SK-N-SH treated with all-trans-retinoic acid at 6 μM for 48 hours (cell line): ENCODE results near the gene TAC4.

Experiments used
- ATAC-seq: fragments of 200-7000 bp; cut with Tn5 transposase; 3 replicates; pipeline ENCODE4 v1.9.1; 2020; ENCODE audit warnings: mild to moderate bottlenecking, moderate library complexity
- ARNTL ChIP-seq: fragments of 450-650 bp; formaldehyde crosslinking; IDR thresholded peaks from 2 replicates; pipeline ENCODE4 v1.5.0; 2020; ENCODE audit warnings: low read depth, mild to moderate bottlenecking, moderate library complexity, borderline replicate concordance
- BACH2 ChIP-seq: fragments of 250-450 bp; sonication (Bioruptor Pico); IDR thresholded peaks from 2 replicates; pipeline ENCODE4 v1.9.0; 2021; ENCODE audit warnings: mild to moderate bottlenecking, borderline replicate concordance
- CREB5 ChIP-seq: fragments of 250-450 bp; sonication (Bioruptor Pico); IDR thresholded peaks from 2 replicates; pipeline ENCODE4 v1.5.1; 2020; ENCODE audit warnings: low read depth, mild to moderate bottlenecking, moderate library complexity
- CSDC2 ChIP-seq: fragments of 250-450 bp; sonication (Bioruptor Pico); IDR thresholded peaks from 2 replicates; pipeline ENCODE4 v1.5.0; 2020; ENCODE audit warnings: mild to moderate bottlenecking, moderate library complexity
- CSRNP3 ChIP-seq: fragments of 250-450 bp; sonication (Bioruptor Pico); IDR thresholded peaks from 2 replicates; pipeline ENCODE4 v1.5.1; 2021; ENCODE audit warnings: mild to moderate bottlenecking, moderate library complexity
- ESRRG ChIP-seq: fragments of 250-450 bp; sonication (Bioruptor Pico); IDR thresholded peaks from 2 replicates; pipeline ENCODE4 v1.6.1; 2021; ENCODE audit warnings: mild to moderate bottlenecking
- GLIS3 ChIP-seq: fragments of 250-450 bp; sonication (Bioruptor Pico); IDR thresholded peaks from 2 replicates; pipeline ENCODE4 v1.5.0; 2020; ENCODE audit warnings: mild to moderate bottlenecking, moderate library complexity
- ISL1 ChIP-seq: fragments of 250-450 bp; sonication (Bioruptor Pico); IDR thresholded peaks from 2 replicates; pipeline ENCODE4 v2.1.2; 2022; ENCODE audit warnings: mild to moderate bottlenecking, moderate library complexity
- OSR1 ChIP-seq: fragments of 250-450 bp; sonication (Bioruptor Pico); IDR thresholded peaks from 2 replicates; pipeline ENCODE4 v1.8.0; 2022; ENCODE audit warnings: moderate library complexity, mild to moderate bottlenecking, inconsistent platforms
- PPARA ChIP-seq: fragments of 250-450 bp; sonication (Bioruptor Pico); IDR thresholded peaks from 2 replicates; pipeline ENCODE4 v1.5.0; 2020; ENCODE audit warnings: mild to moderate bottlenecking, borderline replicate concordance
- RARB ChIP-seq: fragments of 250-450 bp; sonication (Bioruptor Pico); IDR thresholded peaks from 2 replicates; pipeline ENCODE4 v1.8.0; 2021; ENCODE audit warnings: mild to moderate bottlenecking, moderate library complexity
- SNAI2 ChIP-seq: fragments of 250-450 bp; sonication (Bioruptor Pico); IDR thresholded peaks from 2 replicates; pipeline ENCODE4 v1.5.0; 2020; ENCODE audit warnings: mild to moderate bottlenecking, moderate library complexity
- TCF4 ChIP-seq: fragments of 250-450 bp; sonication (Bioruptor Pico); IDR thresholded peaks from 2 replicates; pipeline ENCODE4 v1.8.0; 2021; ENCODE audit warnings: mild to moderate bottlenecking, moderate library complexity, borderline replicate concordance
- TOX ChIP-seq: fragments of 250-450 bp; sonication (Bioruptor Pico); IDR thresholded peaks from 2 replicates; pipeline ENCODE4 v1.8.0; 2021; ENCODE audit warnings: mild to moderate bottlenecking, moderate library complexity, borderline replicate concordance
- TSHZ2 ChIP-seq: fragments of 250-450 bp; sonication (Bioruptor Pico); IDR thresholded peaks from 2 replicates; pipeline ENCODE4 v1.5.0; 2020; ENCODE audit warnings: mild to moderate bottlenecking, moderate library complexity
- ZC3H10 ChIP-seq: fragments of 250-450 bp; sonication (Bioruptor Pico); IDR thresholded peaks from 2 replicates; pipeline ENCODE4 v1.5.1; 2021; ENCODE audit warnings: mild to moderate bottlenecking, moderate library complexity
- ZFP3 ChIP-seq: fragments of 250-450 bp; sonication (Bioruptor Pico); IDR thresholded peaks from 2 replicates; pipeline ENCODE4 v1.5.0; 2020; ENCODE audit warnings: mild to moderate bottlenecking, moderate library complexity
- ZNF565 ChIP-seq: fragments of 450-650 bp; formaldehyde crosslinking; conservative IDR thresholded peaks from 2 replicates; pipeline ENCODE4 v1.5.0; 2020; ENCODE audit warnings: low read depth, mild to moderate bottlenecking, moderate library complexity
- ZNF70 ChIP-seq: fragments of 450-650 bp; formaldehyde crosslinking; IDR thresholded peaks from 2 replicates; pipeline ENCODE4 v1.5.0; 2020; ENCODE audit warnings: mild to moderate bottlenecking, moderate library complexity
- ZNF8 ChIP-seq: fragments of 450-650 bp; formaldehyde crosslinking; IDR thresholded peaks from 2 replicates; pipeline ENCODE4 v1.5.0; 2020; ENCODE audit warnings: mild to moderate bottlenecking, moderate library complexity
- TF ChIP-seq, protein P1 (sequence below): fragments of 250-450 bp; sonication (Bioruptor Pico); IDR thresholded peaks from 2 replicates; pipeline ENCODE4 v1.8.0; 2021; ENCODE audit warnings: low read depth, mild to moderate bottlenecking, moderate library complexity, borderline replicate concordance
- TF ChIP-seq, protein P2 (sequence below): fragments of 250-450 bp; sonication (Bioruptor Pico); IDR thresholded peaks from 2 replicates; pipeline ENCODE4 v1.8.0; 2020; ENCODE audit warnings: mild to moderate bottlenecking, moderate library complexity, borderline replicate concordance

TAC4 gene

DNA sequence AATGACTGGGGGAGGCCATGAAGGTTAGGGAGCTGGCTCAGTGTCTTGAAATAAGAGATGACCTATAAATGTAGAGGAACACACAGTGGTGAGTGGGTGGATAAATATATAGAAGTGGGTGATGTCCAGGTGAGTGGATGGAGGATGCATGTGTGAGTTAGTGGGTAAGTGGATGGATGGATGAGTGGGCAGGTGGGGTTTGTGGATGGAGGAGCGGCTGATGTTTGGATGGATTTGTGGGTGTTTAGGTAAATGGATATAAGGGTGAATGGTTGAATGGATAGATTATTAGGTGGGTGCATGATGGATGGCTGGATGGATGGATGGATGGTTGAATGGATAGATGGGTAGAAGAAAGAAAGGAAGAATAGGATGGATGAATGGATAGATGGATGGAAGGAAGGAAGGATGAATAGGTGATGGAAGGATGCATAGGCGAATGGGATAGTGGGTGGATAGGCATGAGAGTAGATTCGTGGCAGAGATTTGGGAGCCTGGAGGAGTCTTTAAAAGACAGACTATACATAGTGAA is 19.1 kb upstream of the TAC4 start:
- TF ChIP-seq ZFP3 (CRISPR knock-in tag) (no peak), GLIS3 (CRISPR knock-in tag) (no peak), ESRRG (CRISPR knock-in tag) (no peak), BACH2 (no peak), ISL1 (CRISPR knock-in tag) (no peak), SNAI2 (CRISPR knock-in tag) (no peak), TSHZ2 (no peak), ZNF565 (no peak), RARB (CRISPR knock-in tag) (no peak), CSRNP3 (CRISPR knock-in tag) (no peak), ZC3H10 (CRISPR knock-in tag) (no peak), ZNF70 (CRISPR knock-in tag) (no peak)
- TF ChIP-seq, protein P1, sequence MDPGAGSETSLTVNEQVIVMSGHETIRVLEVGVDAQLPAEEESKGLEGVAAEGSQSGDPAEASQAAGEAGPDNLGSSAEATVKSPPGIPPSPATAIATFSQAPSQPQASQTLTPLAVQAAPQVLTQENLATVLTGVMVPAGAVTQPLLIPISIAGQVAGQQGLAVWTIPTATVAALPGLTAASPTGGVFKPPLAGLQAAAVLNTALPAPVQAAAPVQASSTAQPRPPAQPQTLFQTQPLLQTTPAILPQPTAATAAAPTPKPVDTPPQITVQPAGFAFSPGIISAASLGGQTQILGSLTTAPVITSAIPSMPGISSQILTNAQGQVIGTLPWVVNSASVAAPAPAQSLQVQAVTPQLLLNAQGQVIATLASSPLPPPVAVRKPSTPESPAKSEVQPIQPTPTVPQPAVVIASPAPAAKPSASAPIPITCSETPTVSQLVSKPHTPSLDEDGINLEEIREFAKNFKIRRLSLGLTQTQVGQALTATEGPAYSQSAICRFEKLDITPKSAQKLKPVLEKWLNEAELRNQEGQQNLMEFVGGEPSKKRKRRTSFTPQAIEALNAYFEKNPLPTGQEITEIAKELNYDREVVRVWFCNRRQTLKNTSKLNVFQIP: no peak
- no peak for ATAC-seq

DNA sequence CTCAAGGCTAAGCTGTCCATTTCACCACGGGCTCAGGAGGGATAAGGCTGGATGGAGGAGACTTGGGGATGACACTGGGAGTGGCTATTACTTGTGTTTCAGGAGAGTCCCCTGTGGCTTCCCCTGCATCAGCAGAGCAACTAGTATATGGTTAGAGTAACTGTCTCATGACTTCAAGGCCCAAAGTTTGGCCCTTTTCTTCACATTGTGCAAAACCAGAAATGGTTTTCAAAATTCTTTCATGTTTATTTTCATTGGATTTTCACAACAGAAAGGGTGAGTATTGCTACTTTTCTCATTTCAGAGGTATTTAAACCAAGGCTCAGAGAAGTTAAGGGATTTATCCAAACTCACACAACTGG is 18.1 kb upstream of the TAC4 start:
- no peak for ATAC-seq
- TF ChIP-seq CSDC2 (CRISPR knock-in tag) (no peak), ESRRG (CRISPR knock-in tag) (no peak), RARB (CRISPR knock-in tag) (no peak)
- TF ChIP-seq, protein P2, sequence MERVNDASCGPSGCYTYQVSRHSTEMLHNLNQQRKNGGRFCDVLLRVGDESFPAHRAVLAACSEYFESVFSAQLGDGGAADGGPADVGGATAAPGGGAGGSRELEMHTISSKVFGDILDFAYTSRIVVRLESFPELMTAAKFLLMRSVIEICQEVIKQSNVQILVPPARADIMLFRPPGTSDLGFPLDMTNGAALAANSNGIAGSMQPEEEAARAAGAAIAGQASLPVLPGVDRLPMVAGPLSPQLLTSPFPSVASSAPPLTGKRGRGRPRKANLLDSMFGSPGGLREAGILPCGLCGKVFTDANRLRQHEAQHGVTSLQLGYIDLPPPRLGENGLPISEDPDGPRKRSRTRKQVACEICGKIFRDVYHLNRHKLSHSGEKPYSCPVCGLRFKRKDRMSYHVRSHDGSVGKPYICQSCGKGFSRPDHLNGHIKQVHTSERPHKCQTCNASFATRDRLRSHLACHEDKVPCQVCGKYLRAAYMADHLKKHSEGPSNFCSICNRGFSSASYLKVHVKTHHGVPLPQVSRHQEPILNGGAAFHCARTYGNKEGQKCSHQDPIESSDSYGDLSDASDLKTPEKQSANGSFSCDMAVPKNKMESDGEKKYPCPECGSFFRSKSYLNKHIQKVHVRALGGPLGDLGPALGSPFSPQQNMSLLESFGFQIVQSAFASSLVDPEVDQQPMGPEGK (CRISPR knock-in tag): no peak
- TF ChIP-seq, all 23 proteins: peak for 0

DNA sequence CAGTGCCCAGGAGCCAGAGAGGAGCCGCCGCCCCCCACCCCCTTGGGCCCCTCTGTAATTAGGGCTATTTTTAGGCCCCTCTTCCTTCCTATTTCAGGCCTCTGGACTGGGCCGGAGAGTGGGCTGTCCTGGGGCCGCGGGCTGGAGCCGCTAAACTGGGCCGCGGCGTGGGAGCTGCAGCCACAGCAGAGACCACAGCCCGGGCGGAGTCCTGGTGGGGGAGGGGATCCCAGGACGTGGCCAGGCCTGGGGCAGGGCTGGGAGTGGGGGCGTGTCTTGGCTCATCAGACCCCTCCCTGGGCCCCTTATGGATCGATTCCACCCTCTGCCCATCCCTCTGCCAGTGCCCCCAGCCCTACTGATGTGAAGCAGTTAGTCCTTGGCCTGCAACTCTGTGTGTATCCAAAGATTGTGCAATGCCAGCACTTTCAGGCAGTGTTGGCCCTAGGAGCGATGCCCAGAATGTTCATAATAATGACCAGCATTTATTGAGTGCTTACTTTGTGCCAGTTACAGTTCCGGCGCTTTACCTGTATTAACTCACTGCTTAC is 15.0 kb upstream of the TAC4 start:
- no peak for ATAC-seq
- no peak for TF ChIP-seq OSR1 (CRISPR knock-in tag)
- no peak for TF ChIP-seq ZNF565

GRCh38 chr17:49861150-49861884 is 13.4 kb upstream of the TAC4 start:
- peak; percentile 58 for ATAC-seq
- TF ChIP-seq SNAI2 (CRISPR knock-in tag) (no peak), TCF4 (CRISPR knock-in tag) (no peak), TOX (CRISPR knock-in tag) (no peak), RARB (CRISPR knock-in tag) (no peak), ZNF565 (no peak), CSRNP3 (CRISPR knock-in tag) (no peak), ARNTL (CRISPR knock-in tag) (no peak), ZC3H10 (CRISPR knock-in tag) (no peak), ZFP3 (CRISPR knock-in tag) (no peak), ZNF8 (CRISPR knock-in tag) (no peak), PPARA (CRISPR knock-in tag) (no peak), GLIS3 (CRISPR knock-in tag) (no peak), CREB5 (CRISPR knock-in tag) (no peak), BACH2 (no peak)
- TF ChIP-seq, protein P2 (CRISPR knock-in tag): no peak
